GM19438 (cell line): Measurements from ENCODE around the gene PPP1R1A.

Experiments
- ATAC-seq: cut with Tn5 transposase; IDR thresholded peaks from one replicate; pipeline ENCODE4 v1.9.1; 2021; ENCODE audit warnings: low read depth; ENCODE audit not compliant: unreplicated experiment

Gene PPP1R1A, protein sequence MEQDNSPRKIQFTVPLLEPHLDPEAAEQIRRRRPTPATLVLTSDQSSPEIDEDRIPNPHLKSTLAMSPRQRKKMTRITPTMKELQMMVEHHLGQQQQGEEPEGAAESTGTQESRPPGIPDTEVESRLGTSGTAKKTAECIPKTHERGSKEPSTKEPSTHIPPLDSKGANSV

DNA sequence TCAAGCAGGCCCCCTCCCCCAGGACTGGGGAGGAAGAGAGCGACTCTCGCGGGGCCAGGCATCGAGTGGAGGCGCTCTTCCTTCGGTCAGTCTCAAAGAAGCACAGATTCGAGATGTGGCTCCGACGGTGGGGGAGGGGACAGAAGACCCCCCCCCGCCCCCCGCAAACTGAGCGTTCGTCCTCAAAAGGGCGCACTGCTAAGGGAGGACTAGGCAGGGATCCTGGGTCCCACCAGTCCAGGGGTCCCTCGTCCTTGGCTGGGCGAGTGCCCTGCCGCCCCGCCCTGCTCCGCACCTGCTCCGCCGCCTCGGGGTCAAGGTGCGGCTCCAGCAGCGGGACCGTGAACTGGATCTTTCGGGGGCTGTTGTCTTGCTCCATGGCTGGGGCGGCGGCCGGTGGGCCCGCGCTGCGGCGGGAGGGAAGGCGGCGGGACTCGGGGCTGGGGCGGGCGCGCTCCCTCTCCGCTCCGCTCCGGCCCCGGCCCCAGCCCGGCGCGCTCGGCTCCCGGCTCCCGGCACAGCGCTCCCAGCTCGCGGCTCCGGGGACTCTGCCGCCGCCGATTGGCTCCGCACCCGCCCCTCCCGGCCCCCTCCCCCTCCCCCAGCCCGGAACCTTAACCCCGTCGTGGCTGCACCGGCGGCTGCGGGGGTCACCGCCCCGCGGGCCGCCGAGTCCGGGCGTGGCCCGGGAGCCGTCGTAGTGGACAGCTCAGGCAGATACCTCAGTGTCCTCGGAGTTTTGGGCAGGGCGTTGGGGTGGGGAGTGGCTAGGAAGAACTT is at the start of gene PPP1R1A:
Gene PPP1R1A, minus strand, starts transcription at position 550 of the 780 bp plus-strand sequence. Its CDS starts 171 bp downstream, at position 379.
- ATAC-seq = no peak

DNA sequence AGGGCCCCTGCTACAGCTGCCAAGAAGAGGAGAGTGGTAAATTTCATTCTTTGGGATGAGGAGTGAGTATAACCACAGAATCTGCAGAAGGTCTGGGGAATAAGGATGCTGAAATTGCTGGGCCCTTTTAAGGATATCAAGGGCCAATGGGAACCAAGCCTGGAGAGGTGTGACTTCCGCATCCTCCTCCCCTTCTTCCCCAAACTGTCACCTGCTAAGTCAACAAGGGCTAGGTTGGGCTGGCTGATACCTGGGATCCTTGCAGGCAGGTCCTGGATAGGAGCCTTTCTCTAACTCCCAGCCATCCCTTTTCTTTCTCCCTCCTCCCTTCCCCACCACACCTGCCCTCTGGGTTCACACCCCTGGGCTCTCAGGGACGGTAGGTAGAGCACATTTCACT is 46.3 kb upstream of the PPP1R1A start, which contains the start of gene LACRT:
Gene LACRT, minus strand, starts transcription at position 101 of the 400 bp plus-strand sequence. Its CDS starts 54 bp downstream, at position 47.
- no peak for ATAC-seq

DNA sequence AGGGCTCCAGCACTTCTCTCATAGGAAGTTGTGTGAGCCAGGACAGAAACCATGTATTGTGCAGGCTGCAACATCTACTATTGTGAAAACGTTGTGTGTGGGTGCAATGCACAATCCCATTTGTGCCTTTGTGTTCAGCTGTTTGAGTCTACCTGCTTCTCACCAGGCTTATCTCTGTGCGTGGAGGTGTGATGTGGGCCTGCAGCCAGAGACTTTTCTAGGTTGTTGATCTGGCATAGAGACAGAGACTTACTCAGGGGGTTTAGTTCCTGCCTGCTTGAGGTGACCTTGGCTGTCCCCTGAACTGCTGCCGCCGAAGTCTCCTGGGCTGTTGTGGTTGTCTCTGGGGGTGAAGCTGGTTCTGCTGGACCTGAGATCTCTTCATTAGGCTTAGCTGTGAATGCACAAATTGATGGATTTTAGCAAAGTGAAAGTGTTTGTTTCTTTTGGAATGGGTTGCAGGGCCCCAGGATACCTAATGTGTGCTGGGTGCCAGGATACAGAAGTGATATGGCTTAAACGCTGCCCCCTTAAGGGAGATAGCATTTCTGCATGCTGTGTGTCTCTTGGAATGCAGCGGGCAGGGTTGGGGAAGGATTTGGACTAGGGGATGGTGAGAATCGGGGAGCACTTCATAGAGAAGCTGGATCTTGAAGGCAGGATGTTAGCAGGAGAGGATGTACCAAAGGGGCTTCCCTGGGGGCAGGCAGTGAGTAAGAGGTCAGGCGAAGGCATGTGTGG is 43.7 kb upstream of the PPP1R1A start:
- no peak for ATAC-seq

DNA sequence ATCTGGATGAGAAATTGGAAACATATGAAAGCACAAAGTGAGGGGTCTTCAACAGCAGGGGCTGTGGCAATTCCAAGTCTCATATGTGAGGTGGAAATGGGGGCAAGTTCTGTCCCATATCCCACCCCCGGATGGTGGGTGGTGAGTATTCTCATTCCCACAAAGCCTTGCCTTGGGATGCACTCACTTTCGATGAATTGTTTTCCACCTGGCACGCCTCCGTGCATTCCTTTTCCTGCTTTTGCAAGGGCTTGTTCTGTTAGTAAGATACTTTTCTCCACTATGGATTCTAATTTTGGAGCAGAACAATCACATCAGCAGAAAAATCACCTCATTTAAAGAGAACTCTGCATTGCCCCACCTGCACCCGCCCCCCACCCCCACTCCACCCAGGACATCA is 43.1 kb upstream of the PPP1R1A start:
- no peak for ATAC-seq

DNA sequence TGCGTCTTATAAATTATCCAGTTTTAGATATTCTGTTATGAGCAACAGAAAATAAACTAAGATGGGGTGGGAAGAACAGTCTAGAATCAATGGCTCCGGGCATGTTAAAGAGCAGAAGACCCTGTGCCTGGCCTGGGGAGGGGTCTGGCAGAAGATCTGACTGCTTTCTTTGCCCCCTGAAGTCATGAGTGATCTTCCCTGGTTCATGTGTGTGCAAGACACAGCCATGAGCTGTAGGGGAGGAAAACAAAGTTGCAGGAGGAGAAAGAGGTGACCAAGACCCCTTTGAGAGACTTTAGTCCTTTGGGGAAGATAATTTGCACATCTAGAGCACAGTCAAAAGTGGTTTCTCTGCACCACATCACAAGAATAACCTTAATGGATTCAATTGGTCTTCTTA is 41.5 kb upstream of the PPP1R1A start:
- ATAC-seq = no peak

DNA sequence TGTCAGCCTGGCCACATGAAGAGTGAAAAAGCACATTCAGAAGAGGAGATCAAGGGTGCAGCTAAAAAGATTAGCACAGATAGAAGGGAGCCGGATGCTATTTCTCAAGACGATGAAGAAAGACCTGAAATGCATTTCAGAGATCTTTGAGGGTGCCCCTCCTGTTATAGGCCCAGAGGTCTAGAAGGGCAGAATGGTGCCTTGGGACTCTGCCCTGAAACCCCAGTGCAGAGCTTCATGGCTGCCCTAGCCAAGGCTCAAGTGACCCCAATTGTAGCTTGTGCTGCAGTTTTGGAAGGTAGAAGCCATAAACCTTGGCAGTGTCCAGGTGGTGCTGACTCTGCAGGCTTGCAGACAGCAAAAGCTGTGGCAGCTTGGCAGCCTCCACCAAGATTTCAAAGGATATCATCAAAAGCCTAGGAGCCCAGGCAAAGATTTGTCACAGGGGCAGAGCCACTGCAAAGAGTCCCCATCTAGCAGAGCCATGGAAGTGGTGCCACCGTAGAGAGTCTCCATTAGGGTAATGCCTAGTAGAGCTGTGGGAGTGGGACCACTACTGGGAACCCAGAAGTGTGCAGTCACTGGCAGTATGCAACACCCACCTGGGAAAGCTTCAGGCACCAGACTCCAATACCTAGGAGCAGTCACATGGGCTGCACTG is 39.9 kb upstream of the PPP1R1A start:
- no peak for ATAC-seq

DNA sequence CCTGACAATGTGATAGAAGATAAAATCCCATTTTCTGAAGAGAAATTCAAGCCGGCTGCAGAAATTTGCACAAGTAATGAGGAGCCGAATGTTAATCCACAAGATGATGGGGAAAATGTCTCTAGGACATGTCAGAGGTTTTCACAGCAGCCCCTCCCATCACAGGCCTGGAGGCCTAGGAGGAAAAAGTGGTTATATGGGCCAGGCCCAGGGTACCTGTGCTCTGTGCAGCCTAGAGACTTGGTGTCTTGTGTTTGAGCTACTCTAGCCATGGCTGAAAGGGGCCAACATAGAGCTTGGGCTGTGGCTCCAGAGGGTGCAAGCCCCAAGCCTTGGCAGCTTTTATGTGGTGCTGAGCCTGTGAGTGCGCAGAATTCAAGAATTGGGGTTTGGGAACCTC is 38.8 kb upstream of the PPP1R1A start:
- no peak for ATAC-seq

DNA sequence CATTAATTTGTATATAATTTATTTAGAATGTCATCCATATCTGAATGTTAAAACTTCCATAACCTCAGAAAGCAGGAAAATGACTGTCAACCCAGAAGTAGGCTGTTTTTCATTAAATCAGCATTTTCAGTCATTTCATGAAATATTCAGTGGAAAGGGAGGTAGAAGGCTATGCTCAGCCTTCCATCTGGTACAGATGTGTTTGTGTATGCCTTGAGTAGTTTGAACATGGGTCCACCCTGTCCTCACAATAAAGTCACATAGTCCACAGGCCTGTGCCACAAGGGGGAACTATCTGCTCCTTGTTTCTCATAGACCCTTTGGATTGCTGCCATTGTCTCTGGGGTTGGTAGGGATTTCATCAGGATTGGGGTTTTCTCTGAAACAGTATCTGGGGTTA is 37.1 kb upstream of the PPP1R1A start:
- no peak for ATAC-seq

DNA sequence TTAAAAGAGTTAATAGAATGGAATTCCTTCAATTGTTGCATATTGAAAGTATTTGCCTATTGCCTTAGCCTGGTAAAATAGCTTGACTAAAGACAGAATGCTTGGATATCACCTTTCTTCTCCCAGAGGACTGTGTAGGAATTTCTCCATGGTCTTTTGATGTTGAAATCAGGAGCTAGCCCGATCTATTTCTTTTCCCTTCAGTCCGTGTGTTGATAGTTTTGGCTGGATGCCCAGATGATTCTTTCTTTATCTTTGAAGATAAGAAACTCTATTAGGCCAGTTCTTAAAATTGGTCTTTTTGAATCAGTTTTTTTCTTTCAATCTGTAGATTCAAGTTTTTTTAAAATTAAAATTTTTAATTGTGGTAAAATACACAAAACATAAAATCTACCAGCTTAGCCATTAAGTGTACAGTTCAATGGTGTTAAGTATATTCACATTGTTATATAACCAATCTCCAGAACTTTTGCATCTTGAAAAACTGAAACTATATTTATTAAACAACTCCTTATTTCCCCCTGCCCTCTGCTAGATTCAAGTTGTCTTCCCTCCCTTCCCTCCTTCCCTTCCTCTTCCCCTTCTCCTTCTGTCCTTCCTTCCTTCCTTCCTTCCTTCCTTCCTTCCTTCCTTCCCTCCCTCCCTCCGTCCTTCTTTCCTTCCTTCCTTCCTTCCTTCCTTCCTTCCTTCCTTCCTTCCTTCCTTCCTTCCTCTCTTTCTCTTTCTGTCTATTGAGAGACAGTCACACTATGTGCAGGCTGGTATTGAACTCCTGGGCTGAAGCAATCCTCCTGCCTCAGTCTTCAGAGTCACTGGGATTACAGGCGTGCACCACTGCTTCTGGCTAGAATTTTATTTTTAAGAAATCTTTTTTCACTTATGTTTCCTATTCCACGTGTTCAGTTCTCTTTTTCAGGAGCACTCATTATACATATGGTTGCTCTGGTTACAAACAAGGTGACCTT is 36.1 kb upstream of the PPP1R1A start:
- ATAC-seq = no peak

DNA sequence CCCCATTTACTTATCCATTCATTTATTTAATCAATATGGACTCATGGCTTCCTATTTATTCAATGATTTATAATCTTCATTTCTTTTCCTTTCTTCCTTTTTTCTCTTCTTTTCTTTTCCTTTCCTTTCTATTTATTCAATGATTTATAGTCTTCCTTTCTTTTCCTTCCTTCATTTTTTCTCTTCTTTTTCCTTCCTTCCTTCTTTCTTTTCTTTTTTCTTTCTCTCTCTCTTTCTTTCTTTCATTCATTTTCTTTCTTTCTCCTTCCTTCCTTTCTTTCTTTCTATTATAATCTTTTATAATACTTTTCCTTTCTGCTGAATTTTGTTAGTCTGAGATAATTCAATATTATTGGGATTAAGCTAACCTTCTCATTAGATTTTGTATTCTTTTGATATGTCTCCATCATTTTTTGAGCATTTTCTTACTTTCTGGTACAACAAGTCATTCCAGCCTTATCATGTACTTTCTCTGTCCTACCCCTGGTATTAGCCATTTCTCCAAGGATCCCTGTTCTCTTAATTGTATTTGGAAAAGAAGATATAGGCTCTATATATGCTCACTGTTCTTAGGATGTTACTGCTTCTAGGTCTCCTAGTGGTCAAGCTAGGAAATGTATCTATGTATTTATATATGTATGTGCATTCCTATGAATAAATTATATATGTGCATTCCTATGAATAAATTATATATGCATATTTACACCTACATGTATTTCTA is 34.2 kb upstream of the PPP1R1A start:
- ATAC-seq = no peak

DNA sequence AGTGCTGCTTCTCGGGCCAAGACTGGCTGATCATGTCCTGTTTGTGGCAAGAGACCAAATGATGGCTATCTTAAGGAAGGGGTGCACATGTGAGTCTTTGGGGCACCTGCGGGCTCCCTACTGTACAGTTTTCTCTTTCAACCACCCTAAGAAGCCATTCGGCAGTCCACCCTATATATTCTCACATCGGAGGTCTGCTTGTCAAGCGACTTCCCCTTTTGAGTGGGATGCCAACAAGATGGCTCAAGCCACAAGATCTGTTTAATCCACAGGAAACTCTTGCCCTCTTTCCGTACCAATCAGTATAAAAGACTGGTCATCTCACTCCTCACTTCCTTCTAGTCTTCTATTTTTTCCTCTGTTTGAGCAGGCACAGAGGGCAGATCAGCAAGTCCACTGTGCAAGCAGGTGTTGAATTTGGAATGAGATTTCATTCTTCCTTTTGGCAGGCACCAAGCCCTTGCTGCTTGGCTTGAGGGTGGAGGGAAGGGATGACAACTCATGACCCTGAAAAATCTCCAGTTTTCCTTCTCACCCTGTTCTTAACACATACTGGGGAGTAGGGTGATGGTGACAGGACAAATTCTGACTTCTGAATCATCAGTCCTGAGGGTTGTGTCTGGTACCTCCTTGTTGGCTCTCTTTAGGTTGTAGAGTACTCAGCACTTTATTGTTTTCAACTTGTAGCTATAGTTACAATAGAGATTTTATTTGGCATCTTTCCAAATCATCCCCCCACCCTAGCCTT is 28.6 kb upstream of the PPP1R1A start:
- no peak for ATAC-seq

DNA sequence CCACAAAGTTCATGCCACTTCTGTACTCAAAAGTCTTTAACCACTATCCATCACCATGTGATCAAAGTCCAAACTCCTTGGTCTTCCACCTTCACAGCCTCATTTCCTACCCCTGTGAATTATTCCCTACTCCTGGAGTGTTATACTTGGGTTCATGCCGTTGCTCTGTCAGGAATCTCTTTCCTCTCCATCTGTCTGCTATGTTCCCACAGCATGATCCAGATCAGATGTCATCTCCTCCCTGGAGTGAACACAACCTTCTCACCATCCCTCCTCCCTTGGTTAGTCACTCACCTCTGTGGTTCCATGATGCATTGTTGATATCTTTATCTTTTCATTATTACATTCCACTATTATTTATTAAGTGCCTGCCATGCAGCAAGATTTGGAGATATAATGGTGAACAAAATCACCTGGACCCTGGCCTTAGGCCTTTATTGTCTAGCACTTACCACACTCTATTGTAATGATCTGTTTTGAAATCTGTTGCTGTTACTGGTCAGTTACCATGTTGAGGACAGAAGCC is 23.8 kb upstream of the PPP1R1A start:
- no peak for ATAC-seq

DNA sequence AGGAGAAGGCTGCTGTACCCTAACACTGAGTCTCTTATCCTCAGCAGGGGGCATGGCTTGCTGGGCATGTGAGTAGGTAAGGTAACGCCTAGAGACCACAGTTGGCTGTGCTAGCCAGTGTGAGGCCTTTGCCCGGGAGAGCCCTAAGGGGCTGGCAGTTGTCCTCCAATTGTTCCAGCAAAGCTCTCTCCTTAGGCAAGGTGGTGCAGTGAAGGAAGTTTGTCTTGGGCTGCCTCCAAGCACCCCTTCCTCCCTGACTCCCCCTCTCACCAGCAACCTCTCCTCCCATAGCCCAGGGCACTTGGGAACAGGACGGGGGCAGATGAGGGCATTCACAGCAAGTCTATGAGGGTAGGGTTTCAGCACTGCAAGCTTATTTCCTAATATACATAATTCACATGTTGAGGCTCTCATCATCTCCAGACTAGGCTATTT is 23.3 kb upstream of the PPP1R1A start:
- ATAC-seq = no peak

DNA sequence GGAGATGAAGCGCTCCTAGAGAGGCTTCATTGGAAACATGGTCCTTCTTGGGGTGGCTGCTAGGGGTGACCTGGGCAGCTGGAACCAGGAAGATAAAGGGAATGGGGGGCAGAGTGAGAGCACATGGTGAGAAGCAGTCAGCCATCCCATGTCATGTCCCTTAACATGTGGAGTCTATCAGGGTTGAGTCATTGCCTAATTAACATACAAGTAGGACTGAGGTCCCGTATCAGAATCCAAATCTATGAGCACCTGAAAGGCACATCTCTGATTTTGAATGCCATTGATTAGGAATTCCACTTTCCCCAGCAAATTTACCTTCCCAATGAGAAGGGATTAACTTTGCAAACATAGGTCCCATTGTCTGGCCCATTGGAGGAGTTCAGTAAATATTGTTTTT is 20.3 kb upstream of the PPP1R1A start:
- ATAC-seq = no peak

DNA sequence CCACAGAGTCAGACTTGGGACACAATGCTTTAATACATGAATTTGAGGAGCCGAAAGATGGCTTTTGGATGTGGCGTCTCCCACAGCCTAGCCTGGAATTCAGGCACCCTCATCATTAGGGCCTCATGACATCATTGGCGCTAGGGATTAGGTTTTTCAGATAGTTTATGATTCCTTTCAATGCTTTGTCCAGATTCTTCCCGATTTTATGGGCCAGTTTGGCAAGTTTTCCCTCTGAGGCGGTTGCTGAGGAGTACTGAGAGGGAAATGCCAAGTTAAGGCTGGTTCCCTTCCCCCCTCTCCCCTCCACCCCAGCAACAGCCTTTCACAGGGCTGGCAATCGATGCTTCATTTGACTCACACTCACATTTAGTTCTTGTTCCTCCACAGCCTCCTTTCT is 19.7 kb upstream of the PPP1R1A start:
- no peak for ATAC-seq

DNA sequence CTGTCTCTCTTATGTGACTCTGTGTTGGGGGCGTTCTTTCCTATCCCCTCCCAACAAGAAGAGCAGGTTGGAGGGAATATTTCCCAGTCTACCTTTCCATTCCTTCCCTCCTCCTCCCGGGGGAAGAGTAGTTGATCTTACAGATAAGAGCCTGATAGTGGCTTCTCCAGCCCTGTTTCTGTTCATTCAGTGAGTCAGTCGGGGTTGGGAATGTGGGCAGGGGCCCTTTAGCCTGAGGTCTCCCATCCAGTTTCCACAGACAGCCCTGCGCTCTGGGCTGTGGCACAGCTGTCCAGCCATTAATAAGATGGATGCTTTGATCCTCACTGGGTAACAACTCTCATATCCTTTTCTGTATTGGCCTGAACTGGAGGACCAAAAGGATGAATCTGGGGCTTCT is 18.1 kb upstream of the PPP1R1A start:
- no peak for ATAC-seq

DNA sequence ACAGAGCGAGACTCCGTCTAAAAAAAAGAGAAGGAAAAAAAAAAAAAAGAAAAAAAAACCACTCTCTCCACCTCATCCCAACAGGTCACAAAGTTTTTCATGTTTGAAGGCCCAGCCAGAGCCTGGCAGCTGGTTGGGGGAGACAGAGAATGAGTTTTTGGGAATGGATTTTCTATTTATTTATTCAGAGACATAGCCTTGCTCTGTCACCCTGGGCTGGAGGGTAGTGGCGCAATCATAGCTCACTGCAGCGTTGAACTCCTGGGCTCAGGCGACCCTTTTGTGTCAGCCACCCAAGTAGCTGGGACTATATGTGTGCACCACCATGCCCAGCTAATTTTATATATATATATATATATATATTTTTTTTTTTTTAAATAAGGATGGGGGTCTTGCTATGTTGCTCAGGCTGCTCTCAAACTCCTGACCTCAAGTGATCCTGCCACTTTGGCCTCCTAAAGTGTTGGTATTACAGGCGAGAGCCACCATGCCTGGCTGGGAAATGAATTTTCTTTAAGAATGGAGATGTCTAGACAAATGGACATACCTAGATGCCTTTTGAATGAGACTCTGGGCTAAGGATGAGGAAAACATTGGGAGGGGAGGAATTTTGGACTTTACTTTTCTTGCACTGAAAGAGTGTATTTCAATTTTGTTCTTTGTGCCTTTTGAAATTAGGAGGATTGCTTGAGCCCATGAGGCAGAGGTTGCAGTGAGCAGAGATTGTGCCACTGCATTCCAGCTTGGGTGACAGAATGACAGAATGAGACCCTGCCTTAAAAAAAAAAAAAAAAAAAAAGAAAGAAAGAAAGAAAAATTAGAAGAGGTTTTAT is 16.9 kb upstream of the PPP1R1A start:
- no peak for ATAC-seq
